Heart left ventricle (tissue), 16 donors: ENCODE results near the gene ACP4. TPM values are rescaled to one million over a fixed set of nuclear protein-coding genes. Genes with fewer than 3 reads are reported as not detected.
"Not testable (repeated sequence)": the region's sequence is repeated elsewhere in the genome, so short reads cannot be mapped to it uniquely, and the experiment has no call there.

Experiments used
- ATAC-seq, 4 donors: fragments of 200-7000 bp; cut with Tn5 transposase; one replicate each; pipeline ENCODE4 v1.9.1; 2020 to 2022; ENCODE audit warnings: moderate library complexity in 4 of 4, mild to moderate bottlenecking in 3 of 4, moderate number of reproducible peaks in 1 of 4
- DNase-seq, 5 donors: peaks; one replicate each; pipeline ENCODE4 v3.0.0-alpha.2; 2020
- H3K27ac ChIP-seq, 12 donors: fragments of 200-600 bp; sonication (generic) in 4 of 12; one replicate each; pipeline versions ENCODE4 v1.5.0 to v1.8.0; 2016 to 2022; ENCODE audit warnings: mild to moderate bottlenecking in 2 of 12
- H3K27me3 ChIP-seq, 9 donors: fragments of 200-600 bp; sonication (generic) in 2 of 9; one replicate each; pipeline versions ENCODE4 v1.5.1 to v1.8.0; 2016 to 2022; ENCODE audit warnings: mild to moderate bottlenecking in 3 of 9
- H3K36me3 ChIP-seq, 9 donors: fragments of 200-600 bp; sonication (generic) in 2 of 9; one replicate each; pipeline versions ENCODE4 v1.5.0 to v1.8.0; 2018 to 2022; ENCODE audit warnings: mild to moderate bottlenecking in 2 of 9
- H3K4me1 ChIP-seq, 12 donors: fragments of 200-600 bp; sonication (generic) in 4 of 12; one replicate each; pipeline versions ENCODE4 v1.5.0 to v1.8.0; 2016 to 2022; ENCODE audit warnings: mild to moderate bottlenecking in 3 of 12
- H3K4me3 ChIP-seq, 12 donors: fragments of 200-600 bp; sonication (generic) in 4 of 12; one replicate each; pipeline versions ENCODE4 v1.5.0 to v1.8.0; 2017 to 2022; ENCODE audit warnings: mild to moderate bottlenecking in 9 of 12, moderate library complexity in 4 of 12
- H3K9me3 ChIP-seq, 12 donors: fragments of 200-600 bp; sonication (generic) in 4 of 12; one replicate each; pipeline versions ENCODE4 v1.5.0 to v1.8.0; 2016 to 2022; ENCODE audit warnings: mild to moderate bottlenecking in 1 of 12
- CTCF ChIP-seq, 12 donors: fragments of 200-600 bp; sonication (generic) in 4 of 12; IDR thresholded peaks; one replicate each; pipeline versions ENCODE4 v1.5.0 to v1.8.0; 2018 to 2022; ENCODE audit warnings: antibody characterized with exemption in 12 of 12, mild to moderate bottlenecking in 5 of 12
- POLR2A ChIP-seq, 2 donors: fragments of 450-650 bp; IDR thresholded peaks; one replicate each; pipeline ENCODE4 v1.6.1; 2017; ENCODE audit warnings: antibody characterized with exemption in 2 of 2, mild to moderate bottlenecking in 2 of 2, moderate library complexity in 2 of 2
- WGBS, 4 donors: extraction: QIAGEN DNeasy Blood & Tissue Kit in 2 of 4; methylation state at CpG; one replicate each; pipeline versions ENCODE4 v1.1.5 to v1.1.7; 2013 to 2018; 5-methylcytosine and 5-hydroxymethylcytosine counted together
- intact Hi-C, 10 donors: fragments of 100-400 bp; cut with DNase I; formaldehyde crosslinking; loops; one replicate each; pipeline versions ENCODE4 v1.11.1 to v1.14.2; 2022
- polyA plus RNA-seq, 2 donors: library from polyadenylated mRNA; stranded (reverse); fragments of 200-250 nt; gene quantifications; one replicate each; pipeline ENCODE4 v1.2.3, GENCODE V29; 2013
- total RNA-seq, 9 donors: library from RNA; depleted of rRNA in 2 of 9; stranded (reverse); fragments of >200 nt in 2 of 9; fragmentation: NEBNext Ultra II Directional in 3 of 9; extraction: Animal tissue kit (Norgen Biotek cat#: 25700) in 3 of 9; gene quantifications; one replicate each; pipeline versions ENCODE4 v1.1.0 to v1.2.4, GENCODE V29; 2016 to 2023
- donor health status: ischemic (EF 13 %, LVEDD 7.1; RV severe dilation, severe dysfunction).
- donor health status: healthy with polysubstance abuse.
- donor health status: DM: no; HTN: yes; CAD: no.
- donor health status: DM: no; HTN: no; CAD: no.
- donor health status: ischemic (EF 25% LVEDD 6.9; RV normal size, moderate dysfunction).
- donor health status: ischemic (EF 25% LVEDD 5.7; RV mildly dilated, moderate dysfunction).
- donor health status: healthy.
- donor health status: DM: yes; HTN: yes; CAD: no.
- donor health status: ischemic (EF 35%, LVEDD 5.7; RV mildly dilated, moderate dysfunction).
- donor health status: nonischemic (EF 11% LVEDD 7.7; RV severe dilation, severe dysfunction).
- donor health status: DM: yes; HTN: yes; CAD: no.
- donor health status: PGD.
- donor health status: ischemic (EF 29% LVEDD 5.4; RV normal size, mild dysfunction).
- donor health status: nonischemic (EF 23%, LVEDD 6.1; RV moderate dilation, normal function).

The ACP4 gene
- total and polyA plus RNA-seq, 11 donors: not detected

DNA sequence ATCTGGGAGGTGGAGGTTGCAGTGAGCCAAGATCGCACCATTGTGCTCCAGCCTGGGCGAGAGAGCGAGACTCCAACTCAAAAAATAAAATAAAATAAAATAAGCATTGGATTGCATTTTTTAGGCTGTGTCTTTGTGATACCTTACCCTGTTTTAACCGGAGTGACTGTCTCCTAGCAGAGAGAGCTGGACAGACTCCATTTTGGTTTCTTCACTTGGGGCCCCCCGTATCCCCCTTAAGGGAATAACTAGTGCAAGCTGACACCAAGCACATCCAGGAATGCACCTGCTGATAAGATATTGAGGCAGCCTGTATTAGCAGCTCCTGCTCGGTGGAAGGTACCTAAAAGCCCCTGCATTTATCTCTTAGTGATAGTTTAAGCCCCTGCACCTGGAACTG is 40.7 kb upstream of the ACP4 start:
- WGBS, 4 donors: 47 to 56% (median 55%) methylated on average over 6 of the region's 6 CpGs
- no peaks in the 10 kb centered on the region for H3K36me3 ChIP-seq
- ATAC-seq: no peak
- intact Hi-C loops: no loop called here
- TF ChIP-seq POLR2A (IDR thresholded peaks at IDR 0.05) (no peak), CTCF (IDR thresholded peaks at IDR 0.05) (no peak)
- DNase-seq: no peak
- H3K4me1 ChIP-seq: no peaks in the 10 kb centered on the region
- no peak overlapping the region for H3K27ac ChIP-seq
- H3K9me3 ChIP-seq: no peaks in the 10 kb centered on the region
- no peak overlapping the region for H3K4me3 ChIP-seq
- H3K27me3 ChIP-seq: peaks cover 0 to 26% (median 0%) of the 10 kb centered on the region in 9 donors

- 44 to 53% (median 48%) methylated on average over 15 of the region's 15 CpGs for WGBS, 4 donors
- no peak overlapping the region for H3K4me3 ChIP-seq
- ATAC-seq (no peak), DNase-seq (no peak)
- no peaks in the 10 kb centered on the region for H3K9me3 ChIP-seq
- H3K27ac ChIP-seq: no peak overlapping the region
- H3K27me3 ChIP-seq: peaks cover 0 to 28% (median 0%) of the 10 kb centered on the region in 9 donors
- H3K36me3 ChIP-seq: no peaks in the 10 kb centered on the region
- intact Hi-C loops: no loop called here
- TF ChIP-seq POLR2A (IDR thresholded peaks at IDR 0.05): no peak
- TF ChIP-seq CTCF (IDR thresholded peaks at IDR 0.05): no peak
- H3K4me1 ChIP-seq: no peaks in the 10 kb centered on the region
Observed at GRCh38 chr19:50750010-50750409, 40.2 kb upstream of the ACP4 start.

DNA sequence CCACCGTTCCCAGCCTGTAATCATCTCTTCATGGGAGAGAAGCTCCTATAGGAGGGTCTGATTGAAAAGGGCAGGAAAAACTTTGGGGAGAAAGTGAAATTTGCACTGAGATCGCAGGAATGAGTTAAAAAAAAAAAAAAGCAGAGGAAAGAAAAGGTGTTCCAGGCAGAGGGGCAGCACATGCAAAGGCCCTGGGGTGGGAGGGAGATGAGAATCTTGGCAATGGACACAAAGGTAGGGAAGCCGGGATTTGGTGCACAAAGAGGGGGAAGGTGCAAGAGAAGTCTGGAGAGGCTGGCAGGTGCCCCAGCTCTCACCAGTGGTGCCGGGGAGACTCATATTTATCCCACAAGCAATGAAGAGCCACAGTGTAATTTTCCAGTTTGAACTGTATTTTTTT is 36.3 kb upstream of the ACP4 start:
- H3K9me3 ChIP-seq: no peaks in the 10 kb centered on the region
- TF ChIP-seq POLR2A (IDR thresholded peaks at IDR 0.05) (no peak), CTCF (IDR thresholded peaks at IDR 0.05) (no peak)
- no peaks in the 10 kb centered on the region for H3K4me1 ChIP-seq
- ATAC-seq (no peak), DNase-seq (no peak)
- intact Hi-C loops: no loop called here
- peaks cover 0 to 28% (median 0%) of the 10 kb centered on the region in 9 donors for H3K27me3 ChIP-seq
- H3K27ac ChIP-seq: no peak overlapping the region
- WGBS, 4 donors: 76 to 86% (median 83%) methylated on average over 4 of the region's 4 CpGs
- no peaks in the 10 kb centered on the region for H3K36me3 ChIP-seq
- no peak overlapping the region for H3K4me3 ChIP-seq

DNA sequence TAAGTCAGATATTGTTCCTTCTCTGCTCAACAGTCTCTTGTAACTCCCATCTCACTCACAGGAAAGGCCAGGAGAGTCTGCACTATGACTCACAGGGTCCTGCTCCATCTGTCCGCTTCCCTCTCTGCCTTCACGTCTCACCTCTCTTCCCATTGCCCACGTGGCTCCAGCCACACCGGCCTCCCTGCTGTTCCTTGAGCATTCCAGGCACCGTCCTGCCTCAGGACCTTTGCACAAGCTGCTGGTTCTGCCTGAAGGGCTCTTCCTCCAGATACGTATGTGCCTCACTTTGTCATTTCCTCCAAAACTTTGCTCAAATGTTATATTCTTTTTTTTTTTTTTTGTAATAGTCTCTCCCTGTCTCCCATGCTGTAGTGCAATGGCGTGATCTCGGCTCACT is 34.0 kb upstream of the ACP4 start:
- ATAC-seq, H3K4me3 ChIP-seq, H3K27ac ChIP-seq, DNase-seq, H3K36me3 ChIP-seq, intact Hi-C loops, H3K4me1 ChIP-seq, H3K9me3 ChIP-seq: not testable (repeated sequence)
- WGBS, 4 donors: 61 to 63% (median 62%) methylated on average over 8 of the region's 8 CpGs
- H3K27me3 ChIP-seq: peaks cover 0 to 27% (median 0%) of the 10 kb centered on the region in 9 donors

DNA sequence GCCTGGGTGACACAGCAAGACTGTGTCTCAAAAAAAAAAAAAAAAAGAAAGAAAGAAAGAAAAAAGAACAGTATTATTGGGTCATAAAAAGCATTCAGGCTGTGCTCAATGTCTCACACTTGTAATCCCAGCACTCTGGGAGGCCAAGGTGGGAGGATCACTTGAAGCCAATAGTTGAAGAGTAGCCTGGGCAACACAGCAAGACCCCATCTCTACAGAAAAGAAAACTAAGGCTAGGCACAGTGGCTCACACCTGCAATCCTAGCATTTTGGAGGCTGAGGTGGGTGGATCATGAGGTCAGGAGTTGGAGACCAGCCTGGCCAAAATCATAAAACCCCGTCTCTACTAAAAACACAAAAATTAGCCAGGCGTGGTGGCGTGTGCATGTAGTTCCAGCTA is 32.6 kb upstream of the ACP4 start:
- H3K9me3 ChIP-seq, H3K4me1 ChIP-seq, ATAC-seq, intact Hi-C loops, H3K4me3 ChIP-seq, H3K36me3 ChIP-seq, H3K27ac ChIP-seq, DNase-seq: not testable (repeated sequence)
- 92 to 95% (median 93%) methylated on average over 3 of the region's 3 CpGs for WGBS, 4 donors
- peaks cover 0 to 21% (median 0%) of the 10 kb centered on the region in 9 donors for H3K27me3 ChIP-seq

DNA sequence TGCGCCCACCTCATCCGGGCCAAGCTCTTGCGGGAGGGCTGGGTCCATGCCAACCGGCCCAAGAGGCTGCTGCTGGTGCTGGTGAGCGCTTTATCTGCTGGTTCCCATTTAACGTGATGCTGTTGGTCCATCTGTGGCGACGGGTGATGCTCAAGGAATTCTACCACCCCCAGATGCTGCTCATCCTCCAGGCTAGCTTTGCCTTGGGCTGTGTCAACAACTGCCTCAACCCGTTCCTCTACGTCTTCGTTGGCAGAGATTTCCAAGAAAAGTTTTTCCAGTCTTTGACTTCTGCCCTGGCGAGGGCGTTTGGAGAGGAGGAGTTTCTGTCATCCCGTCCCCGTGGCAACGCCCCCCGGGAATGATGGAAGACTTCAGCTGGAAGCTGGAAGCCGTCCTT is 31.1 kb upstream of the ACP4 start:
- intact Hi-C loops: not testable (repeated sequence)
- H3K27me3 ChIP-seq: peaks cover 0 to 14% (median 0%) of the 10 kb centered on the region in 9 donors
- WGBS, 4 donors: 69 to 83% (median 76%) methylated on average over 17 to 18 of the region's 18 CpGs

More for the DNA sequence above, 31.1 kb upstream of the ACP4 start:
- H3K9me3 ChIP-seq, DNase-seq, H3K27ac ChIP-seq, H3K4me3 ChIP-seq, H3K4me1 ChIP-seq, ATAC-seq, H3K36me3 ChIP-seq: not testable (repeated sequence)
